IMR-90 (cell line): ENCODE data around the gene ADGRD1. TPM values are rescaled to one million over a fixed set of nuclear protein-coding genes. Genes with fewer than 3 reads are reported as not detected.

Source experiments
- ATAC-seq: fragments of 200-7000 bp; cut with Tn5 transposase; 2 replicates; pipeline ENCODE4 v1.9.1; 2020; ENCODE audit warnings: low read depth, mild to moderate bottlenecking, moderate library complexity
- BruUV-seq: library from RNA; stranded (reverse); fragments of 400-500 nt; replicated peaks from 2 replicates; lab custom pipeline; 2021; lab: Mats Ljungman, UMichigan
- CTCF ChIA-PET: fragments of 300-600 bp; formaldehyde crosslinking; extraction: SDS; loops from one replicate; lab custom pipeline; 2021; ENCODE audit warnings: antibody characterized with exemption; lab: Yijun Ruan, JAX
- POLR2A ChIA-PET: fragments of 300-600 bp; sonication (Branson Sonifier 250); formaldehyde crosslinking; loops from one replicate; lab custom pipeline; 2022; ENCODE audit warnings: antibody characterized with exemption; ENCODE audit not compliant: unreplicated experiment; lab: Charles Lee
- DNase-seq: peaks from one replicate; pipeline ENCODE4 v3.0.0; 2013
- H2AFZ ChIP-seq: replicated peaks from 2 replicates; pipeline ENCODE3; 2013; ENCODE audit warnings: low read length, mild to moderate bottlenecking; ENCODE audit not compliant: poor library complexity
- H2AK5ac ChIP-seq: 2 replicates; pipeline ENCODE4 v1.6.1; 2013; ENCODE audit warnings: low read depth, low read length, inconsistent platforms
- H2AK9ac ChIP-seq: replicated peaks from 2 replicates; pipeline ENCODE3; 2013; ENCODE audit warnings: mild to moderate bottlenecking, low read depth, low read length, moderate library complexity; ENCODE audit not compliant: poor library complexity
- H2BK120ac ChIP-seq: 2 replicates; pipeline ENCODE4 v1.6.1; 2013; ENCODE audit warnings: low read depth, low read length, inconsistent platforms
- H2BK15ac ChIP-seq: 3 replicates; pipeline ENCODE4 v1.6.1; 2013; ENCODE audit warnings: low read depth, low read length, inconsistent platforms
- H2BK20ac ChIP-seq: 2 replicates; pipeline ENCODE4 v1.6.1; 2013; ENCODE audit warnings: low read depth, mild to moderate bottlenecking, inconsistent platforms, low read length, moderate library complexity
- H2BK5ac ChIP-seq: 2 replicates; pipeline ENCODE4 v1.6.1; 2013; ENCODE audit warnings: mild to moderate bottlenecking, low read depth, low read length, inconsistent platforms; ENCODE audit not compliant: poor library complexity, severe bottlenecking
- H3K14ac ChIP-seq: replicated peaks from 2 replicates; pipeline ENCODE4 v1.6.1; 2013; ENCODE audit warnings: low read depth, low read length, inconsistent platforms
- H3K18ac ChIP-seq: 2 replicates; pipeline ENCODE4 v1.6.1; 2013; ENCODE audit warnings: low read depth, low read length, control low read depth
- H3K23ac ChIP-seq: 2 replicates; pipeline ENCODE4 v1.6.1; 2013; ENCODE audit warnings: low read depth, low read length, inconsistent platforms
- H3K27ac ChIP-seq: 2 replicates; pipeline ENCODE4 v1.5.1; 2013; ENCODE audit warnings: mild to moderate bottlenecking, control low read depth, low read length; ENCODE audit not compliant: insufficient read depth
- H3K27me3 ChIP-seq: 2 replicates; pipeline ENCODE4 v1.6.1; 2013; ENCODE audit warnings: low read length; ENCODE audit not compliant: control insufficient read depth, insufficient read depth
- H3K36me3 ChIP-seq: 2 replicates; pipeline ENCODE4 v1.6.1; 2013; ENCODE audit warnings: low read length, mixed read lengths; ENCODE audit not compliant: control insufficient read depth, insufficient read depth
- H3K4ac ChIP-seq: 2 replicates; pipeline ENCODE4 v1.6.1; 2013; ENCODE audit warnings: low read depth, low read length, inconsistent platforms
- H3K4me1 ChIP-seq: 2 replicates; pipeline ENCODE4 v1.6.1; 2013; ENCODE audit warnings: low read length, mixed read lengths; ENCODE audit not compliant: control insufficient read depth, insufficient read depth
- H3K4me2 ChIP-seq: 2 replicates; pipeline ENCODE4 v1.6.1; 2013; ENCODE audit warnings: low read depth, mild to moderate bottlenecking, control low read depth, low read length, moderate library complexity
- H3K4me3 ChIP-seq: 2 replicates; pipeline ENCODE4 v1.5.1; 2013; ENCODE audit warnings: low read depth, mild to moderate bottlenecking, control low read depth, low read length, moderate library complexity; ENCODE audit not compliant: insufficient read depth
- H3K56ac ChIP-seq: 2 replicates; pipeline ENCODE4 v1.6.1; 2013; ENCODE audit warnings: low read length, inconsistent platforms; ENCODE audit not compliant: insufficient read depth; ENCODE audit errors: extremely low read depth
- H3K79me1 ChIP-seq, 2 experiments: 2 replicates each; pipeline ENCODE4 v1.6.1; 2013; ENCODE audit warnings: low read length in 2 of 2, inconsistent platforms in 1 of 2, low read depth in 1 of 2
- H3K9ac ChIP-seq: 2 replicates; pipeline ENCODE4 v1.6.1; 2013; ENCODE audit warnings: low read depth, low read length, control low read depth
- H3K9me1 ChIP-seq: 2 replicates; pipeline ENCODE4 v1.6.1; 2013; ENCODE audit warnings: low read length, inconsistent platforms; ENCODE audit not compliant: insufficient read depth
- H3K9me3 ChIP-seq: 2 replicates; pipeline ENCODE4 v1.6.1; 2013; ENCODE audit warnings: low read length; ENCODE audit not compliant: control insufficient read depth, insufficient read depth
- H4K20me1 ChIP-seq: 2 replicates; pipeline ENCODE4 v1.6.1; 2013; ENCODE audit warnings: low read length, inconsistent platforms; ENCODE audit not compliant: insufficient read depth
- H4K5ac ChIP-seq: 2 replicates; pipeline ENCODE4 v1.6.1; 2013; ENCODE audit warnings: mild to moderate bottlenecking, low read depth, low read length, control low read depth
- H4K8ac ChIP-seq, 2 experiments: 2 replicates each; pipeline ENCODE4 v1.6.1; 2013; ENCODE audit warnings: low read depth in 2 of 2, low read length in 2 of 2, control low read depth in 1 of 2, inconsistent platforms in 1 of 2
- H4K91ac ChIP-seq: 2 replicates; pipeline ENCODE4 v1.6.1; 2013; ENCODE audit warnings: low read depth, low read length, inconsistent platforms; ENCODE audit not compliant: insufficient read depth
- BHLHE40 ChIP-seq: fragments of 150-350 bp; IDR thresholded peaks from 2 replicates; pipeline ENCODE4 v1.6.1; 2016; ENCODE audit warnings: mild to moderate bottlenecking, low read depth, low read length
- CEBPB ChIP-seq: IDR thresholded peaks from 2 replicates; pipeline ENCODE4 v1.6.1; 2012; ENCODE audit warnings: low read depth, low read length, improper control_type of control experiment
- CHD1 ChIP-seq: IDR thresholded peaks from 2 replicates; pipeline ENCODE4 v1.6.1; 2012; ENCODE audit warnings: low read depth, low read length, improper control_type of control experiment
- FOS ChIP-seq: fragments of 150-350 bp; IDR thresholded peaks from 2 replicates; pipeline ENCODE4 v1.6.1; 2016; ENCODE audit warnings: low read depth, low read length
- MAFK ChIP-seq: IDR thresholded peaks from 2 replicates; pipeline ENCODE4 v1.6.1; 2012; ENCODE audit warnings: low read depth, low read length, improper control_type of control experiment
- MAZ ChIP-seq: IDR thresholded peaks from 2 replicates; pipeline ENCODE4 v1.6.1; 2012; ENCODE audit warnings: low read depth, mild to moderate bottlenecking, low read length, improper control_type of control experiment, moderate library complexity, borderline replicate concordance
- NFE2L2 ChIP-seq: fragments of 150-350 bp; IDR thresholded peaks from 2 replicates; pipeline ENCODE4 v1.6.1; 2016; ENCODE audit warnings: low read depth, mild to moderate bottlenecking, low read length
- POLR2A ChIP-seq: IDR thresholded peaks from 2 replicates; pipeline ENCODE4 v1.6.1; 2012; ENCODE audit warnings: mild to moderate bottlenecking, low read depth, low read length
- RAD21 ChIP-seq: IDR thresholded peaks from 2 replicates; pipeline ENCODE4 v1.6.1; 2012; ENCODE audit warnings: low read length, improper control_type of control experiment
- RFX5 ChIP-seq: IDR thresholded peaks from 2 replicates; pipeline ENCODE4 v1.8.0; 2012; ENCODE audit warnings: low read depth, mild to moderate bottlenecking, low read length, moderate library complexity
- SMC3 ChIP-seq: fragments of 150-350 bp; IDR thresholded peaks from 2 replicates; pipeline ENCODE4 v1.6.1; 2016; ENCODE audit warnings: low read depth, mild to moderate bottlenecking, antibody characterized with exemption, low read length, moderate library complexity
- WGBS, 2 experiments: methylation state at CpG; one replicate each; pipeline versions ENCODE4 v1.1.5 to v1.1.7; 2013; ENCODE audit warnings: missing lambda C conversion rate in 2 of 2; ENCODE audit not compliant: insufficient read length in 1 of 2; ENCODE audit errors: extremely low coverage in 2 of 2; 5-methylcytosine and 5-hydroxymethylcytosine counted together
- dilution Hi-C: fragments of 300-500 bp; cut with HindIII; formaldehyde crosslinking; loops from one replicate; pipeline ENCODE4 v1.14.3; 2018; ENCODE audit warnings: low sequenced_read_pairs; ENCODE audit not compliant: unreplicated experiment
- in situ Hi-C: fragments of 300-500 bp; cut with MboI; formaldehyde crosslinking; loops from 3 replicates; pipeline ENCODE4 v1.14.3; 2019; ENCODE audit warnings: low sequenced_read_pairs, inconsistent platforms, mixed read lengths
- intact Hi-C: fragments of 100-400 bp; cut with micrococcal nuclease; formaldehyde crosslinking; loops from 2 replicates; pipeline ENCODE4 v1.10.0; 2022
- polyA plus RNA-seq, 3 experiments: library from polyadenylated mRNA; depleted of rRNA; stranded (reverse); fragments of >200 nt; gene quantifications; 2 replicates each; pipeline ENCODE4 v1.2.3, GENCODE V29; 2012; ENCODE audit warnings: low replicate concordance in 1 of 3
- total RNA-seq: library from RNA; depleted of rRNA; stranded (reverse); fragments of >200 nt; gene quantifications from 2 replicates; pipeline ENCODE4 v1.2.3, GENCODE V29; 2012
- TF ChIP-seq, protein P1 (sequence below): fragments of 150-350 bp; IDR thresholded peaks from 2 replicates; pipeline ENCODE4 v1.6.1; 2017; ENCODE audit warnings: mild to moderate bottlenecking, antibody characterized with exemption, low read length, low read depth

ADGRD1 gene
- total and polyA plus RNA-seq, 2 of the 4 experiments (the other 2 are of a cell fraction): not detected

- POLR2A ChIA-PET: no interaction called here
- Histone ChIP-seq H3K18ac (no peak overlapping the region), H2BK120ac (no peak overlapping the region), H3K27me3 (no peaks in the 10 kb centered on the region), H2AK9ac (no peak overlapping the region), H3K4me2 (no peak overlapping the region), H3K9ac (no peak overlapping the region), H3K56ac (no peak overlapping the region), H3K4me1 (no peaks in the 10 kb centered on the region), H3K79me1 (no peaks in the 10 kb centered on the region), H4K5ac (no peak overlapping the region), H3K4ac (no peak overlapping the region), H3K36me3 (no peaks in the 10 kb centered on the region), H2AFZ (no peak overlapping the region), H2BK20ac (no peak overlapping the region), H3K4me3 (no peak overlapping the region), H4K20me1 (no peaks in the 10 kb centered on the region), H3K27ac (no peak overlapping the region), H2BK5ac (no peak overlapping the region), H3K14ac (no peak overlapping the region), H2BK15ac (no peak overlapping the region), H4K8ac (no peak overlapping the region), H3K9me1 (no peaks in the 10 kb centered on the region), H2AK5ac (no peak overlapping the region), H3K23ac (no peak overlapping the region), H3K9me3 (peaks cover 30% of the 10 kb centered on the region), H4K91ac (no peak overlapping the region)
- intact Hi-C loops (no loop called here), in situ Hi-C loops (no loop called here), dilution Hi-C loops (no loop called here)
- CTCF ChIA-PET: no interaction called here
- no TSS peak for BruUV-seq
- no peak for ATAC-seq
- TF ChIP-seq POLR2A (no peak), MAZ (no peak), CHD1 (no peak), FOS (no peak), MAFK (no peak), RFX5 (no peak), NFE2L2 (no peak), CEBPB (no peak), SMC3 (no peak), BHLHE40 (no peak), RAD21 (no peak)
- TF ChIP-seq, protein P1, sequence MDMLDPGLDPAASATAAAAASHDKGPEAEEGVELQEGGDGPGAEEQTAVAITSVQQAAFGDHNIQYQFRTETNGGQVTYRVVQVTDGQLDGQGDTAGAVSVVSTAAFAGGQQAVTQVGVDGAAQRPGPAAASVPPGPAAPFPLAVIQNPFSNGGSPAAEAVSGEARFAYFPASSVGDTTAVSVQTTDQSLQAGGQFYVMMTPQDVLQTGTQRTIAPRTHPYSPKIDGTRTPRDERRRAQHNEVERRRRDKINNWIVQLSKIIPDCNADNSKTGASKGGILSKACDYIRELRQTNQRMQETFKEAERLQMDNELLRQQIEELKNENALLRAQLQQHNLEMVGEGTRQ: no peak
- no peak for DNase-seq
- 20% methylated on average over 1 of the region's 10 CpGs; no CpG with 5 or more reads in 1 of the 2 experiments for WGBS, 2 experiments
Measured at GRCh38 chr12:131140697-131141096, 187.0 kb downstream of the ADGRD1 start.
